ENCODE measurements around the gene ZC3H12D.
"Not testable (repeated sequence)": the region's sequence is repeated elsewhere in the genome, so short reads cannot be mapped to it uniquely, and the experiment has no call there.

The ZC3H12D gene

GRCh38 chr6:149449831-149450678 is 34.8 kb downstream of the ZC3H12D start:
- no peak for DNase-seq (ENCODE audit: low read depth)
- H3K4me3 ChIP-seq (ENCODE audit: low read depth, low read length): no peak overlapping the region
- TF ChIP-seq CTCF (IDR thresholded peaks at IDR 0.05; ENCODE audit: low read depth, low read length, missing control alignments): no peak
- in situ Hi-C loops (cut with HindIII; ENCODE audit: low sequenced_read_pairs): no loop called here

GRCh38 chr6:149448821-149449453 is 35.9 kb downstream of the ZC3H12D start:
- in situ Hi-C loops (cut with HindIII; ENCODE audit: low sequenced_read_pairs): no loop called here
- no peak for DNase-seq (ENCODE audit: low read depth)
- no peak for TF ChIP-seq CTCF (IDR thresholded peaks at IDR 0.05; ENCODE audit: low read depth, low read length, missing control alignments)
- H3K4me3 ChIP-seq (ENCODE audit: low read depth, low read length): no peak overlapping the region

- H3K4me3 ChIP-seq (ENCODE audit: low read depth, low read length): no peak overlapping the region
- DNase-seq (ENCODE audit: low read depth): no peak
- in situ Hi-C loops (cut with HindIII; ENCODE audit: low sequenced_read_pairs): no loop called here
- no peak for TF ChIP-seq CTCF (IDR thresholded peaks at IDR 0.05; ENCODE audit: low read depth, low read length, missing control alignments)
Measured at GRCh38 chr6:149446791-149447376, 37.9 kb downstream of the ZC3H12D start.

GRCh38 chr6:149445573-149445972 is 39.2 kb downstream of the ZC3H12D start:
- in situ Hi-C loops (cut with HindIII; ENCODE audit: low sequenced_read_pairs): no loop called here
- no peak for TF ChIP-seq CTCF (IDR thresholded peaks at IDR 0.05; ENCODE audit: low read depth, low read length, missing control alignments)
- DNase-seq (ENCODE audit: low read depth): no peak
- no peak overlapping the region for H3K4me3 ChIP-seq (ENCODE audit: low read depth, low read length)

- in situ Hi-C loops (cut with HindIII; ENCODE audit: low sequenced_read_pairs): no loop called here
- no peak for DNase-seq (ENCODE audit: low read depth)
- TF ChIP-seq CTCF (IDR thresholded peaks at IDR 0.05; ENCODE audit: low read depth, low read length, missing control alignments): no peak
- no peak overlapping the region for H3K4me3 ChIP-seq (ENCODE audit: low read depth, low read length)
Measured at GRCh38 chr6:149445095-149445466, 39.7 kb downstream of the ZC3H12D start.

GRCh38 chr6:149444360-149445094 is 40.3 kb downstream of the ZC3H12D start:
- H3K4me3 ChIP-seq (ENCODE audit: low read depth, low read length); in situ Hi-C loops (cut with HindIII; ENCODE audit: low sequenced_read_pairs); DNase-seq (ENCODE audit: low read depth): not testable (repeated sequence)

Data from astrocyte of the cerebellum (primary cell).